HG03175 (cell line): ENCODE measurements around the gene RNF213.

Experiments
- ATAC-seq: cut with Tn5 transposase; IDR thresholded peaks from one replicate; pipeline ENCODE4 v1.9.1; 2021; ENCODE audit warnings: mild to moderate bottlenecking, moderate library complexity; ENCODE audit not compliant: unreplicated experiment

RNF213 gene

GRCh38 chr17:80260791-80261158 is at the start of gene RNF213:
RNF213 (plus strand) TSS chr17:80260852; CDS start chr17:80263682, 2,830 bp downstream.
- ATAC-seq: no peak

- ATAC-seq: no peak
Observed at GRCh38 chr17:80212109-80212508, 48.5 kb upstream of the RNF213 start.

GRCh38 chr17:80212511-80212910 is 48.1 kb upstream of the RNF213 start:
- no peak for ATAC-seq

- ATAC-seq: no peak
Observed at GRCh38 chr17:80212962-80213642, 47.5 kb upstream of the RNF213 start.

GRCh38 chr17:80213643-80213975 is 47.0 kb upstream of the RNF213 start:
- ATAC-seq: no peak

- no peak for ATAC-seq
Observed at GRCh38 chr17:80214012-80214877, 46.4 kb upstream of the RNF213 start.

GRCh38 chr17:80214878-80215210 is 45.8 kb upstream of the RNF213 start:
- no peak for ATAC-seq

- ATAC-seq: no peak
Observed at GRCh38 chr17:80216473-80217456, 43.9 kb upstream of the RNF213 start.

GRCh38 chr17:80217703-80218362 is 42.8 kb upstream of the RNF213 start:
- no peak for ATAC-seq

- ATAC-seq: no peak
Observed at GRCh38 chr17:80218391-80218790, 42.3 kb upstream of the RNF213 start.

GRCh38 chr17:80219013-80219762 is 41.5 kb upstream of the RNF213 start:
- ATAC-seq: peak; percentile 74

- ATAC-seq: peak; percentile 24
Observed at GRCh38 chr17:80219763-80220053, 40.9 kb upstream of the RNF213 start.

- peak; percentile 48 for ATAC-seq
Observed at GRCh38 chr17:80220054-80220735, 40.5 kb upstream of the RNF213 start, which contains the start of the genes SGSH and SLC26A11. SGSH (minus strand) TSS chr17:80220333; CDS start chr17:80220313, 20 bp downstream. SLC26A11 (plus strand) TSS chr17:80220427; CDS start chr17:80221561, 1,134 bp downstream.

- ATAC-seq: no peak
Observed at GRCh38 chr17:80220736-80221215, 39.9 kb upstream of the RNF213 start.

GRCh38 chr17:80221351-80222105 is 39.1 kb upstream of the RNF213 start:
- no peak for ATAC-seq

- no peak for ATAC-seq
Observed at GRCh38 chr17:80222376-80223141, 38.1 kb upstream of the RNF213 start.

- ATAC-seq: no peak
Observed at GRCh38 chr17:80223142-80223815, 37.4 kb upstream of the RNF213 start.
